HG03139 (cell line): ENCODE results near the gene KRTAP4-5.
"Not testable (repeated sequence)": the region's sequence is repeated elsewhere in the genome, so short reads cannot be mapped to it uniquely, and the experiment has no call there.

ENCODE experiments used
- ATAC-seq: cut with Tn5 transposase; IDR thresholded peaks from one replicate; pipeline ENCODE4 v1.9.1; 2021; ENCODE audit not compliant: unreplicated experiment

Gene KRTAP4-5

GRCh38 chr17:41149652-41149985 lies at the start of gene KRTAP4-5:
Gene KRTAP4-5 (minus strand): TSS chr17:41149825. CDS start chr17:41149767, 58 bp downstream.
- no peak for ATAC-seq

GRCh38 chr17:41196068-41196467 lies 46.4 kb upstream of the KRTAP4-5 start:
- no peak for ATAC-seq

GRCh38 chr17:41190328-41190727 lies 40.7 kb upstream of the KRTAP4-5 start:
- no peak for ATAC-seq

GRCh38 chr17:41189837-41190318 lies 40.3 kb upstream of the KRTAP4-5 start, which contains the start of gene KRTAP9-1:
Gene KRTAP9-1 (plus strand): TSS chr17:41189887. CDS start chr17:41189887, 0 bp downstream.
- not testable (repeated sequence) for ATAC-seq

- ATAC-seq, result no peak
Measured at GRCh38 chr17:41186872-41187271, 37.2 kb upstream of the KRTAP4-5 start.

GRCh38 chr17:41185001-41185400 lies 35.4 kb upstream of the KRTAP4-5 start:
- no peak for ATAC-seq

GRCh38 chr17:41184480-41184961 lies 34.9 kb upstream of the KRTAP4-5 start, which contains the start of gene KRTAP4-1:
Gene KRTAP4-1 (minus strand): TSS chr17:41184911. CDS start chr17:41184854, 57 bp downstream.
- ATAC-seq, result no peak

GRCh38 chr17:41178843-41179616 lies 29.4 kb upstream of the KRTAP4-5 start:
- ATAC-seq, result no peak

GRCh38 chr17:41178341-41178740 lies 28.7 kb upstream of the KRTAP4-5 start:
- no peak for ATAC-seq

- no peak for ATAC-seq
Measured at GRCh38 chr17:41177727-41178271, 28.2 kb upstream of the KRTAP4-5 start, which contains the start of gene KRTAP4-2. Gene KRTAP4-2 (minus strand): TSS chr17:41178221. CDS start chr17:41178164, 57 bp downstream.

- ATAC-seq, result no peak
Measured at GRCh38 chr17:41176744-41177387, 27.2 kb upstream of the KRTAP4-5 start.

- ATAC-seq, result no peak
Measured at GRCh38 chr17:41171886-41172285, 22.3 kb upstream of the KRTAP4-5 start.

GRCh38 chr17:41168121-41168520 lies 18.5 kb upstream of the KRTAP4-5 start, which contains the start of gene KRTAP4-3:
Gene KRTAP4-3 (minus strand): TSS chr17:41168221. CDS start chr17:41168172, 49 bp downstream.
- no peak for ATAC-seq

- ATAC-seq, result no peak
Measured at GRCh38 chr17:41167561-41167960, 17.9 kb upstream of the KRTAP4-5 start.

- no peak for ATAC-seq
Measured at GRCh38 chr17:41163828-41164227, 14.2 kb upstream of the KRTAP4-5 start.

GRCh38 chr17:41160648-41161047 lies 11.0 kb upstream of the KRTAP4-5 start, which contains the start of gene KRTAP4-4:
Gene KRTAP4-4 (minus strand): TSS chr17:41160748. CDS start chr17:41160691, 57 bp downstream.
- ATAC-seq, result no peak

GRCh38 chr17:41160190-41160589 lies 10.6 kb upstream of the KRTAP4-5 start:
- not testable (repeated sequence) for ATAC-seq

GRCh38 chr17:41153856-41154255 lies 4.2 kb upstream of the KRTAP4-5 start:
- no peak for ATAC-seq

- no peak for ATAC-seq
Measured at GRCh38 chr17:41151525-41151924, 1.9 kb upstream of the KRTAP4-5 start.

- ATAC-seq, result no peak
Measured at GRCh38 chr17:41150026-41150425, 401 bp upstream of the KRTAP4-5 start.

GRCh38 chr17:41148971-41149651 lies 514 bp downstream of the KRTAP4-5 start:
- ATAC-seq, result not testable (repeated sequence)
